Epidermal melanocyte (primary cell): ENCODE results near the gene TMEM38B.
"Not testable (repeated sequence)": the region's sequence is repeated elsewhere in the genome, so short reads cannot be mapped to it uniquely, and the experiment has no call there.

Experiments
- DNase-seq: peaks from one replicate; pipeline ENCODE4 v3.0.0; 2011; ENCODE audit warnings: low spot score; ENCODE audit not compliant: insufficient read length

Gene TMEM38B

GRCh38 chr9:105681313-105681712, 13.0 kb upstream of the TMEM38B start:
- DNase-seq = no peak

GRCh38 chr9:105681724-105682123, 12.6 kb upstream of the TMEM38B start:
- DNase-seq = no peak

- no peak for DNase-seq
These were observed 10.6 kb upstream of the TMEM38B start for GRCh38 chr9:105683688-105684275.

- no peak for DNase-seq
These were observed 7.4 kb upstream of the TMEM38B start for GRCh38 chr9:105686936-105687335.

- DNase-seq = peak; percentile 33
These were observed 3.6 kb upstream of the TMEM38B start for GRCh38 chr9:105690742-105691141.

GRCh38 chr9:105693435-105694189, 729 bp upstream of the TMEM38B start:
- DNase-seq = no peak

DNA sequence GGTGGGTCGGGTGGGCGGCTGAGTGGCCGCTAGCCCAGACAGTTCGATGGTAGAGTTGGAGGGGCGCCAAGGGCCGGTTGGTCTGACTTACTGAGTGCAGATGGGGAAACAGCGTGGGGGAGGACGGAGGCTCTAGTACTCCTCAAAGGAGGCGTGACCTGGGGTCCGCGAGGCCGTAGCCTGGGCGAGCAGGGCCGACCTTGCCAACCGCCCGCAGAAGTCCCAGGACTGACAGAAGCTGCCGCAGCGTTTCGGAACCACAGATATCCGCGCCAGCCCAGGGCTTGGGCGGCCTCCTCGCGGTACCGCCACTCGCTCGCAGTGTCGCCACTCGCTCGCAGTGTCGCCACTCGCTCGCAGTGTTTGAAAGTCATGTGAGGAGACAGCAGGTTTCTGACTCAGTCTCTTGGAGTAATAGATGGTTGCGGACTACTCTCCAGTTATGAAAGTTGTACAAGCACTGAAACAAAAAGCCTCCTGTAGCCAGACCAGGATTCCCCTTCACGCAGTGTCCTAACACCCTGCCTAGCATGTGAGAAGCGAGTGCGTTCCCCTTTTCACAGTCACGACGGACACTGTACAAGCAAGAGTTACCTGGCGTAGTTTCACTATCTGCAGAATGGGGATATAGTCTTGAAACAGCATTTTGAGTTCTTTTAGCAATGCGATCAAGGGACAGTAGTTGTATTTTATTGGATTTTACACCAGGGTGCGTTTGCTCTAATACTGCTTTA, 674 bp downstream of the TMEM38B start:
- peak; percentile 33 for DNase-seq

- DNase-seq = no peak
These were observed 2.0 kb downstream of the TMEM38B start for GRCh38 chr9:105696219-105696793.

GRCh38 chr9:105697871-105698270, 3.5 kb downstream of the TMEM38B start:
- DNase-seq = no peak

GRCh38 chr9:105698348-105698870, 4.1 kb downstream of the TMEM38B start:
- DNase-seq = no peak

DNA sequence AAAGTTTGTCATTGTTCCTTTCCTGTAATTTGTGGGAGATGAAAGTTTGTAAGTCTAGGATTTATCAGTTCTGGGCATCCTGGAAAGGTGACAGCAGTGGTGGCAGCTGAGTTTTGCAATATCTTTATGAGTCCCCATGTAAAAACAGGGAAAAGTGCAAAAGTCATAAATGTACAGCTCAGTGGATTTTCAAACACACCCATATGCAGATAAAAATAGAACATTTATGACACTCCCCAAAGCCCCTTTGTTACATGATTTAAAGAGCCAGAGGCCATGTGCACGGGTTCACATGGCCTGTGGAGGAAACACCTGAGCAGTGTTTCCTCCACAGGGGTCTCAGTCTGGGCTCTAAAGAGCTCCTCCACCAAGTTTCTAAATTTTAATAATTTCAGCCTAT, 6.3 kb downstream of the TMEM38B start:
- DNase-seq = no peak

- no peak for DNase-seq
These were observed 6.8 kb downstream of the TMEM38B start for GRCh38 chr9:105701145-105701544.

DNA sequence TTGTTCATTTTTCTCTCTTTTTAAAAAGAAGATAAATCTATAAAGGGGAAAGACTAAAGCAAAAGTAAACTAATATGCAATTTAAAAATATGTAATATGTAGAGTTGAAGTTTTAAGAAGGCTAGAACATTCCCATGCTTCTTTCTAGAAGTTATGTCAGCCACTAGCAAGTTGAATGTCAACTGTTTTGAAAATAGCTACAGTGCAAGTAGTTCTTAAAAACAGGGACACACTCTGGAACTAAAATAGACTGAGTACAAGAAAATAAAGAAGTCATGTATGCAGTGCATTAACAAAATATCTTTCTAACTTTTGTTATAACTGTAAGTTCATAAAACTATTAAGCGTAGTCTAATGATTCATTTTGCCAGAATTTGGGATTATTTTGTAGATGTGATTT, 7.9 kb downstream of the TMEM38B start:
- no peak for DNase-seq

DNA sequence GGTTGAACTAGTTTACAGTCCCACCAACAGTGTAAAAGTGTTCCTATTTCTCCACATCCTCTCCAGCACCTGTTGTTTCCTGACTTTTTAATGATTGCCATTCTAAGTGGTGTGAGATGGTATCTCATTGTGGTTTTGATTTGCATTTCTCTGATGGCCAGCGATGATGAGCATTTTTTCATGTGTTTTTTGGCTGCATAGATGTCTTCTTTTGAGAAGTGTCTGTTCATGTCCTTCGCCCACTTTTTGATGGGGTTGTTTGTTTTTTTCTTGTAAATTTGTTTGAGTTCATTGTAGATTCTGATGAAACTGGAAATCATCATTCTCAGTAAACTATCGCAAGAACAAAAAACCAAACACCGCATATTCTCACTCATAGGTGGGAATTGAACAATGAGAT, 9.3 kb downstream of the TMEM38B start:
- DNase-seq = not testable (repeated sequence)

DNA sequence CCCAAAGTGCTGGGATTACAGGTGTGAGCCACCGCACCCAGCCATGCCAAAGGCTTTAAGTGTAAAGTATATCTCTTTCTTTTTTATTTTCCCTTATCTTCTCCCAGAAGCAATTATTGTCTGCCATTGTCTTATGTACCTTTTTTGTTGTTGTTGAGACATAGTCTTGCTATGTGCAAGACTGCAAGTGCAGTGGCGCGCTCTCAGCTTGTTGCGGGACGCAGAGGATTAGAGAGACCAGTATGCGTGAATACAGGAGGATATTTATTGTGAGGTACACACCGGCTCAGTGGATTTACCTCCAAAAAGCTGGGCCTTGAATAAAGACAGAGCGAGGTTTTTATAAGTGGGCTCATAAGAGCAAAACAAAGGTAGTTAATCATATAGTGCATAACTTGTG, 11.8 kb downstream of the TMEM38B start:
- no peak for DNase-seq

DNA sequence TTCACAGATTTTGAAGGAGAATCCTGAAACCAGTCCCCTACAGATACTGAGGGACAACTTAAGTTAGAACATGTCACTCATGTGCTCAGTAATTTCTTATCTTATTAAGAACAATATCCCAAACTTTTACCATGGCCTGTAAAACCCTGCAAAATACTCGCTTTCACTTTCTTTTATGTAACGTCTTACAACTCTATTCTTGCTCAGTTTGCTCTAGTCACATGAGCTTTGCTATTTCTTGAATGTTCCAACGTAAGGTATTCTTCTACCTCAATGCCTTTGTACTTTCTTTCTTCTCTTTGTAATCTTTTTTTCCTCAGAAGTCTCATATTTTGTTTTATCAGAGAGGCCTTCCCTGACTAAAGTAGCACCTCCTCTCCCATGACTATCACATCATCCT, 14.1 kb downstream of the TMEM38B start:
- DNase-seq = no peak

GRCh38 chr9:105710638-105711037, 16.3 kb downstream of the TMEM38B start:
- DNase-seq = no peak

- no peak for DNase-seq
These were observed 17.5 kb downstream of the TMEM38B start for GRCh38 chr9:105711867-105712266.

- no peak for DNase-seq
These were observed 18.0 kb downstream of the TMEM38B start for GRCh38 chr9:105712297-105712696.

- no peak for DNase-seq
These were observed 18.4 kb downstream of the TMEM38B start for GRCh38 chr9:105712773-105713172.

- DNase-seq = no peak
These were observed 19.1 kb downstream of the TMEM38B start for GRCh38 chr9:105713260-105714019.
